K562 (cell line): ENCODE measurements around the gene PLEKHA5. TPM values are rescaled to one million over a fixed set of nuclear protein-coding genes. Genes with fewer than 3 reads are reported as not detected.

Experiments
- ATAC-seq: fragments of 200-7000 bp; cut with Tn5 transposase; 3 replicates; pipeline ENCODE4 v1.9.1; 2020; ENCODE audit warnings: moderate library complexity
- BruUV-seq: library from RNA; stranded (reverse); fragments of 400-500 nt; replicated peaks from 2 replicates; lab custom pipeline; 2021; lab: Mats Ljungman, UMichigan
- CTCF ChIA-PET: fragments of 300-600 bp; formaldehyde crosslinking; extraction: SDS; loops from one replicate; lab custom pipeline; 2021; ENCODE audit warnings: low intra/inter-chr PET ratio; lab: Yijun Ruan, JAX
- POLR2A ChIA-PET: fragments of 300-600, 350-650 bp; sonication (Branson Sonifier 250); formaldehyde crosslinking; extraction: SDS; loops from one replicate; lab custom pipeline; 2021; ENCODE audit warnings: antibody characterized with exemption, inconsistent platforms; lab: Yijun Ruan, JAX
- DNase-seq, 4 experiments: peaks; one replicate each; pipeline versions ENCODE4 v3.0.0 to v3.0.0-alpha.2; 2011 to 2018; ENCODE audit warnings: low spot score in 3 of 4, mixed read lengths in 3 of 4; ENCODE audit errors: extremely low read depth in 1 of 4
- FAIRE-seq: peaks from 2 replicates; lab custom pipeline; 2011; peaks lifted over from hg19 to GRCh38; lab: Jason Lieb, UNC
- H2AFZ ChIP-seq: 2 replicates; pipeline ENCODE4 v1.6.0; 2011; ENCODE audit warnings: low read depth, low read length, control low read depth, inconsistent platforms
- H3K27ac ChIP-seq: fragments of 200-600 bp; 3 replicates; pipeline ENCODE4 v1.8.0; 2011; ENCODE audit warnings: low read depth, mild to moderate bottlenecking, control low read depth, inconsistent platforms, low read length, moderate library complexity, mixed read lengths; ENCODE audit errors: extremely low read depth
- H3K27me3 ChIP-seq, 2 experiments: fragments of 300-600 bp in 1 of 2; 2 replicates in 1 of 2; 3 replicates in 1 of 2; pipeline versions ENCODE4 v1.6.0 to v1.8.0; 2011; ENCODE audit warnings: inconsistent platforms in 2 of 2, low read length in 2 of 2, mild to moderate bottlenecking in 1 of 2, mixed read lengths in 1 of 2, moderate library complexity in 1 of 2; ENCODE audit not compliant: control insufficient read depth in 2 of 2, insufficient read depth in 2 of 2
- H3K36me3 ChIP-seq: fragments of 300-600 bp; 3 replicates; pipeline ENCODE4 v1.8.0; 2011; ENCODE audit warnings: mild to moderate bottlenecking, low read length, inconsistent platforms; ENCODE audit not compliant: control insufficient read depth, insufficient read depth
- H3K4me1 ChIP-seq, 2 experiments: fragments of 200-600 bp in 1 of 2; replicated peaks in 1 of 2; 2 replicates in 1 of 2; 3 replicates in 1 of 2; pipeline versions ENCODE4 v1.5.1 to v1.8.0; 2011; ENCODE audit warnings: inconsistent platforms in 2 of 2, low read length in 2 of 2, mild to moderate bottlenecking in 1 of 2, mixed read lengths in 1 of 2, moderate library complexity in 1 of 2; ENCODE audit not compliant: control insufficient read depth in 2 of 2, insufficient read depth in 2 of 2
- H3K4me2 ChIP-seq: 2 replicates; pipeline ENCODE4 v1.6.1; 2011; ENCODE audit warnings: low read length, control low read depth, inconsistent platforms, mixed read lengths; ENCODE audit not compliant: insufficient read depth
- H3K4me3 ChIP-seq: fragments of 200-600 bp; sonication (generic), shearing (Covaris generic); 2 replicates; pipeline ENCODE4 v1.5.1; 2016; ENCODE audit warnings: control low read depth, inconsistent platforms
- H3K79me2 ChIP-seq: fragments of 200-600 bp; 3 replicates; pipeline ENCODE4 v1.8.0; 2011; ENCODE audit warnings: low read length, inconsistent platforms; ENCODE audit not compliant: control insufficient read depth, insufficient read depth
- H3K9ac ChIP-seq, 2 experiments: 2 replicates each; pipeline versions ENCODE4 v1.6.0 to v1.6.1; 2011; ENCODE audit warnings: low read depth in 2 of 2, low read length in 2 of 2, control low read depth in 1 of 2, inconsistent platforms in 1 of 2, mild to moderate bottlenecking in 1 of 2, mixed read lengths in 1 of 2; ENCODE audit not compliant: insufficient read depth in 1 of 2
- H3K9me1 ChIP-seq: one replicate; pipeline ENCODE4 v1.6.0; 2011; ENCODE audit warnings: inconsistent platforms, mild to moderate bottlenecking, low read length, moderate library complexity; ENCODE audit not compliant: control insufficient read depth, insufficient read depth
- H3K9me3 ChIP-seq: replicated peaks from 2 replicates; pipeline ENCODE4 v1.5.1; 2011; ENCODE audit warnings: low read depth, low read length, inconsistent platforms; ENCODE audit not compliant: control insufficient read depth, insufficient read depth
- H4K20me1 ChIP-seq: replicated peaks from 2 replicates; pipeline ENCODE4 v1.6.1; 2011; ENCODE audit warnings: low read length, inconsistent platforms, mixed read lengths; ENCODE audit not compliant: control insufficient read depth, insufficient read depth
- BACH1 ChIP-seq: fragments of 200-800 bp; sonication (Bioruptor generic); IDR thresholded peaks from 2 replicates; pipeline ENCODE4 v1.6.1; 2016; ENCODE audit warnings: missing genetic modification characterization, missing compliant biosample characterization
- BRD9 ChIP-seq: fragments of 450-650 bp; IDR thresholded peaks from 2 replicates; pipeline ENCODE4 v1.6.1; 2018; ENCODE audit warnings: low read depth; ENCODE audit not compliant: partially characterized antibody
- CTCFL ChIP-seq: IDR thresholded peaks from 2 replicates; pipeline ENCODE4 v1.6.1; 2011; ENCODE audit warnings: borderline replicate concordance, low read depth, mild to moderate bottlenecking, moderate library complexity, low read length; ENCODE audit not compliant: insufficient read depth, poor library complexity, severe bottlenecking
- MITF ChIP-seq: IDR thresholded peaks from 2 replicates; pipeline ENCODE4 v1.6.1; 2014; ENCODE audit warnings: antibody characterized with exemption
- NFIC ChIP-seq: fragments of 450-650 bp; IDR thresholded peaks from 2 replicates; pipeline ENCODE4 v1.6.1; 2017; ENCODE audit warnings: mild to moderate bottlenecking, inconsistent platforms
- SREBF2 ChIP-seq: sonication (generic); formaldehyde crosslinking; IDR thresholded peaks from 2 replicates; pipeline ENCODE4 v1.4.0; 2020; ENCODE audit warnings: mild to moderate bottlenecking, missing genetic modification reagents
- ZKSCAN8 ChIP-seq: fragments of 200-800 bp; sonication (Bioruptor generic); IDR thresholded peaks from 2 replicates; pipeline ENCODE4 v1.6.1; 2016; ENCODE audit warnings: missing genetic modification characterization, missing compliant biosample characterization
- WGBS: fragments of 100-300 bp; shearing (Covaris generic); methylation state at CpG from one replicate; pipeline ENCODE4 v1.1.6; 2016; ENCODE audit warnings: low coverage, mixed read lengths; ENCODE audit not compliant: insufficient coverage; ENCODE audit errors: missing lambda C conversion rate; 5-methylcytosine and 5-hydroxymethylcytosine counted together
- in situ Hi-C: fragments of 300-500 bp; cut with MboI; formaldehyde crosslinking; loops from 4 replicates; pipeline ENCODE4 v1.15.0; 2018; ENCODE audit warnings: inconsistent platforms, mixed read lengths
- intact Hi-C: fragments of 100-400 bp; cut with micrococcal nuclease; formaldehyde crosslinking; loops from 2 replicates; pipeline ENCODE4 v1.14.2; 2022
- polyA plus RNA-seq, 8 experiments: library from polyadenylated mRNA; depleted of rRNA in 4 of 8; stranded (reverse) in 5 of 8; unstranded in 3 of 8; fragments of >200 nt; fragmentation: Nextera tagmentation in 2 of 8; fragmentation: Illumina TruSeq in 1 of 8; extraction: Ambion mirVana in 2 of 8; extraction: Trizol in 1 of 8; gene quantifications; 2 replicates each; pipeline versions ENCODE4 v1.2.1 to v1.2.3, GENCODE V29; 2011 to 2014; ENCODE audit warnings: inconsistent platforms in 1 of 8, missing spikeins in 1 of 8
- total RNA-seq, 7 experiments: library from RNA; depleted of rRNA in 6 of 7; stranded (reverse); fragments of >200 nt in 6 of 7; fragmentation: Illumina TruSeq in 2 of 7; extraction: Trizol in 2 of 7; gene quantifications; 2 replicates each; pipeline versions ENCODE4 v1.2.1 to v1.2.3, GENCODE V29; 2011 to 2021; ENCODE audit warnings: low replicate concordance in 1 of 7
- TF ChIP-seq, protein P1 (sequence below): fragments of 200-600 bp; sonication (generic); IDR thresholded peaks from one replicate; pipeline ENCODE4 v1.6.1; 2012; ENCODE audit warnings: mild to moderate bottlenecking, low read depth, low read length, inconsistent platforms

The PLEKHA5 gene
- total and polyA plus RNA-seq, 9 of the 15 experiments (the other 6 are each of a cell fraction or from before 2014, with no cell fraction given): 7.2 to 26.2 (median 17.4) TPM

DNA sequence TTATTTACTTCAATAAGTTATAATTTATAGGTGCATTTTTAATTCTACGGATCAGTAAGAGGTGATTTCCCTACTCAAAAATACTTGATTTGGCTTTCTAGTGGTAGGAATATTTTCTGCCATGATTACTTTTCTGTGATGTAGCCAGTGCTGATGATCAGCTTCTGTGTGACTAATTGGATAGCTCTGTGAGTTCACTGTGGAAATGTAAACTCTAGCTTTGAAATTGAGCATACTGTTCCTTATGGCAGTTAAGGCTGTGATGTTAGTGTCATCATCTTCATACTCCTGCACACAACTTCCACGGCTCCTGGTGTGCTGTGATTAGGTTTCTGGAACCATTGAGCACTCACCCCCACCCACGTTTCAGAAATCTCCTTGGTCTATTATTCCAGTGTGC, 48.2 kb downstream of the PLEKHA5 start:
- BruUV-seq: no TSS peak
- Histone ChIP-seq H3K27me3 (no peaks in the 10 kb centered on the region), H2AFZ (no peak overlapping the region), H3K9ac (no peak overlapping the region), H3K4me2 (no peak overlapping the region), H3K4me3 (no peak overlapping the region), H4K20me1 (no peaks in the 10 kb centered on the region), H3K79me2 (peaks cover 2% of the 10 kb centered on the region; the same call in 2 of the 3 replicates), H3K36me3 (no peaks in the 10 kb centered on the region), H3K4me1 (no peaks in the 10 kb centered on the region), H3K9me3 (no peaks in the 10 kb centered on the region), H3K27ac (no peak overlapping the region), H3K9me1 (no peaks in the 10 kb centered on the region)
- FAIRE-seq: no peak
- in situ Hi-C loops (no loop called here), intact Hi-C loops (no loop called here)
- POLR2A ChIA-PET: no interaction called here
- 59% methylated on average over 3 of the region's 3 CpGs for WGBS
- DNase-seq: no peak
- ATAC-seq: no peak
- CTCF ChIA-PET: no interaction called here
- TF ChIP-seq BRD9 (no peak), BACH1 (tag) (no peak), MITF (no peak), CTCFL (no peak), SREBF2 (no peak), ZKSCAN8 (CRISPR knock-in tag) (no peak), NFIC (no peak)
- TF ChIP-seq, protein P1, sequence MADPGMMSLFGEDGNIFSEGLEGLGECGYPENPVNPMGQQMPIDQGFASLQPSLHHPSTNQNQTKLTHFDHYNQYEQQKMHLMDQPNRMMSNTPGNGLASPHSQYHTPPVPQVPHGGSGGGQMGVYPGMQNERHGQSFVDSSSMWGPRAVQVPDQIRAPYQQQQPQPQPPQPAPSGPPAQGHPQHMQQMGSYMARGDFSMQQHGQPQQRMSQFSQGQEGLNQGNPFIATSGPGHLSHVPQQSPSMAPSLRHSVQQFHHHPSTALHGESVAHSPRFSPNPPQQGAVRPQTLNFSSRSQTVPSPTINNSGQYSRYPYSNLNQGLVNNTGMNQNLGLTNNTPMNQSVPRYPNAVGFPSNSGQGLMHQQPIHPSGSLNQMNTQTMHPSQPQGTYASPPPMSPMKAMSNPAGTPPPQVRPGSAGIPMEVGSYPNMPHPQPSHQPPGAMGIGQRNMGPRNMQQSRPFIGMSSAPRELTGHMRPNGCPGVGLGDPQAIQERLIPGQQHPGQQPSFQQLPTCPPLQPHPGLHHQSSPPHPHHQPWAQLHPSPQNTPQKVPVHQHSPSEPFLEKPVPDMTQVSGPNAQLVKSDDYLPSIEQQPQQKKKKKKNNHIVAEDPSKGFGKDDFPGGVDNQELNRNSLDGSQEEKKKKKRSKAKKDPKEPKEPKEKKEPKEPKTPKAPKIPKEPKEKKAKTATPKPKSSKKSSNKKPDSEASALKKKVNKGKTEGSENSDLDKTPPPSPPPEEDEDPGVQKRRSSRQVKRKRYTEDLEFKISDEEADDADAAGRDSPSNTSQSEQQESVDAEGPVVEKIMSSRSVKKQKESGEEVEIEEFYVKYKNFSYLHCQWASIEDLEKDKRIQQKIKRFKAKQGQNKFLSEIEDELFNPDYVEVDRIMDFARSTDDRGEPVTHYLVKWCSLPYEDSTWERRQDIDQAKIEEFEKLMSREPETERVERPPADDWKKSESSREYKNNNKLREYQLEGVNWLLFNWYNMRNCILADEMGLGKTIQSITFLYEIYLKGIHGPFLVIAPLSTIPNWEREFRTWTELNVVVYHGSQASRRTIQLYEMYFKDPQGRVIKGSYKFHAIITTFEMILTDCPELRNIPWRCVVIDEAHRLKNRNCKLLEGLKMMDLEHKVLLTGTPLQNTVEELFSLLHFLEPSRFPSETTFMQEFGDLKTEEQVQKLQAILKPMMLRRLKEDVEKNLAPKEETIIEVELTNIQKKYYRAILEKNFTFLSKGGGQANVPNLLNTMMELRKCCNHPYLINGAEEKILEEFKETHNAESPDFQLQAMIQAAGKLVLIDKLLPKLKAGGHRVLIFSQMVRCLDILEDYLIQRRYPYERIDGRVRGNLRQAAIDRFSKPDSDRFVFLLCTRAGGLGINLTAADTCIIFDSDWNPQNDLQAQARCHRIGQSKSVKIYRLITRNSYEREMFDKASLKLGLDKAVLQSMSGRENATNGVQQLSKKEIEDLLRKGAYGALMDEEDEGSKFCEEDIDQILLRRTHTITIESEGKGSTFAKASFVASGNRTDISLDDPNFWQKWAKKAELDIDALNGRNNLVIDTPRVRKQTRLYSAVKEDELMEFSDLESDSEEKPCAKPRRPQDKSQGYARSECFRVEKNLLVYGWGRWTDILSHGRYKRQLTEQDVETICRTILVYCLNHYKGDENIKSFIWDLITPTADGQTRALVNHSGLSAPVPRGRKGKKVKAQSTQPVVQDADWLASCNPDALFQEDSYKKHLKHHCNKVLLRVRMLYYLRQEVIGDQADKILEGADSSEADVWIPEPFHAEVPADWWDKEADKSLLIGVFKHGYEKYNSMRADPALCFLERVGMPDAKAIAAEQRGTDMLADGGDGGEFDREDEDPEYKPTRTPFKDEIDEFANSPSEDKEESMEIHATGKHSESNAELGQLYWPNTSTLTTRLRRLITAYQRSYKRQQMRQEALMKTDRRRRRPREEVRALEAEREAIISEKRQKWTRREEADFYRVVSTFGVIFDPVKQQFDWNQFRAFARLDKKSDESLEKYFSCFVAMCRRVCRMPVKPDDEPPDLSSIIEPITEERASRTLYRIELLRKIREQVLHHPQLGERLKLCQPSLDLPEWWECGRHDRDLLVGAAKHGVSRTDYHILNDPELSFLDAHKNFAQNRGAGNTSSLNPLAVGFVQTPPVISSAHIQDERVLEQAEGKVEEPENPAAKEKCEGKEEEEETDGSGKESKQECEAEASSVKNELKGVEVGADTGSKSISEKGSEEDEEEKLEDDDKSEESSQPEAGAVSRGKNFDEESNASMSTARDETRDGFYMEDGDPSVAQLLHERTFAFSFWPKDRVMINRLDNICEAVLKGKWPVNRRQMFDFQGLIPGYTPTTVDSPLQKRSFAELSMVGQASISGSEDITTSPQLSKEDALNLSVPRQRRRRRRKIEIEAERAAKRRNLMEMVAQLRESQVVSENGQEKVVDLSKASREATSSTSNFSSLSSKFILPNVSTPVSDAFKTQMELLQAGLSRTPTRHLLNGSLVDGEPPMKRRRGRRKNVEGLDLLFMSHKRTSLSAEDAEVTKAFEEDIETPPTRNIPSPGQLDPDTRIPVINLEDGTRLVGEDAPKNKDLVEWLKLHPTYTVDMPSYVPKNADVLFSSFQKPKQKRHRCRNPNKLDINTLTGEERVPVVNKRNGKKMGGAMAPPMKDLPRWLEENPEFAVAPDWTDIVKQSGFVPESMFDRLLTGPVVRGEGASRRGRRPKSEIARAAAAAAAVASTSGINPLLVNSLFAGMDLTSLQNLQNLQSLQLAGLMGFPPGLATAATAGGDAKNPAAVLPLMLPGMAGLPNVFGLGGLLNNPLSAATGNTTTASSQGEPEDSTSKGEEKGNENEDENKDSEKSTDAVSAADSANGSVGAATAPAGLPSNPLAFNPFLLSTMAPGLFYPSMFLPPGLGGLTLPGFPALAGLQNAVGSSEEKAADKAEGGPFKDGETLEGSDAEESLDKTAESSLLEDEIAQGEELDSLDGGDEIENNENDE: no peak
